ENCODE data around the gene TMEM106B. TPM values are rescaled to one million over a fixed set of nuclear protein-coding genes. Genes with fewer than 3 reads are reported as not detected.

TMEM106B gene
- total RNA-seq, 1 donor from 2014 or later, result 19.4 TPM

- peaks cover 2% of the 10 kb centered on the region for H3K9me3 Mint-ChIP-seq (ENCODE audit: unreplicated experiment)
- no peaks in the 10 kb centered on the region for H3K27me3 Mint-ChIP-seq (ENCODE audit: unreplicated experiment)
- H3K27ac Mint-ChIP-seq (ENCODE audit: unreplicated experiment), result no peak overlapping the region
- H3K4me1 Mint-ChIP-seq (ENCODE audit: low read depth, unreplicated experiment), result no peaks in the 10 kb centered on the region
- H3K36me3 Mint-ChIP-seq (ENCODE audit: unreplicated experiment), result peaks cover 6% of the 10 kb centered on the region
- H3K4me3 Mint-ChIP-seq (ENCODE audit: unreplicated experiment), result no peak overlapping the region
- no peak for DNase-seq
- TF ChIP-seq, protein P1, sequence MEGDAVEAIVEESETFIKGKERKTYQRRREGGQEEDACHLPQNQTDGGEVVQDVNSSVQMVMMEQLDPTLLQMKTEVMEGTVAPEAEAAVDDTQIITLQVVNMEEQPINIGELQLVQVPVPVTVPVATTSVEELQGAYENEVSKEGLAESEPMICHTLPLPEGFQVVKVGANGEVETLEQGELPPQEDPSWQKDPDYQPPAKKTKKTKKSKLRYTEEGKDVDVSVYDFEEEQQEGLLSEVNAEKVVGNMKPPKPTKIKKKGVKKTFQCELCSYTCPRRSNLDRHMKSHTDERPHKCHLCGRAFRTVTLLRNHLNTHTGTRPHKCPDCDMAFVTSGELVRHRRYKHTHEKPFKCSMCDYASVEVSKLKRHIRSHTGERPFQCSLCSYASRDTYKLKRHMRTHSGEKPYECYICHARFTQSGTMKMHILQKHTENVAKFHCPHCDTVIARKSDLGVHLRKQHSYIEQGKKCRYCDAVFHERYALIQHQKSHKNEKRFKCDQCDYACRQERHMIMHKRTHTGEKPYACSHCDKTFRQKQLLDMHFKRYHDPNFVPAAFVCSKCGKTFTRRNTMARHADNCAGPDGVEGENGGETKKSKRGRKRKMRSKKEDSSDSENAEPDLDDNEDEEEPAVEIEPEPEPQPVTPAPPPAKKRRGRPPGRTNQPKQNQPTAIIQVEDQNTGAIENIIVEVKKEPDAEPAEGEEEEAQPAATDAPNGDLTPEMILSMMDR (IDR thresholded peaks at IDR 0.05; ENCODE audit: partially characterized antibody, unreplicated experiment), result no peak
Observed at GRCh38 chr7:12289996-12290395, 78.9 kb downstream of the TMEM106B start.

GRCh38 chr7:12290761-12291160 is 79.7 kb downstream of the TMEM106B start:
- H3K36me3 Mint-ChIP-seq (ENCODE audit: unreplicated experiment), result peaks cover 6% of the 10 kb centered on the region
- no peaks in the 10 kb centered on the region for H3K27me3 Mint-ChIP-seq (ENCODE audit: unreplicated experiment)
- H3K4me3 Mint-ChIP-seq (ENCODE audit: unreplicated experiment), result no peak overlapping the region
- DNase-seq, result no peak
- H3K4me1 Mint-ChIP-seq (ENCODE audit: low read depth, unreplicated experiment), result no peaks in the 10 kb centered on the region
- peaks cover 2% of the 10 kb centered on the region for H3K9me3 Mint-ChIP-seq (ENCODE audit: unreplicated experiment)
- TF ChIP-seq, protein P1 (IDR thresholded peaks at IDR 0.05; ENCODE audit: partially characterized antibody, unreplicated experiment), result no peak
- no peak overlapping the region for H3K27ac Mint-ChIP-seq (ENCODE audit: unreplicated experiment)

DNA sequence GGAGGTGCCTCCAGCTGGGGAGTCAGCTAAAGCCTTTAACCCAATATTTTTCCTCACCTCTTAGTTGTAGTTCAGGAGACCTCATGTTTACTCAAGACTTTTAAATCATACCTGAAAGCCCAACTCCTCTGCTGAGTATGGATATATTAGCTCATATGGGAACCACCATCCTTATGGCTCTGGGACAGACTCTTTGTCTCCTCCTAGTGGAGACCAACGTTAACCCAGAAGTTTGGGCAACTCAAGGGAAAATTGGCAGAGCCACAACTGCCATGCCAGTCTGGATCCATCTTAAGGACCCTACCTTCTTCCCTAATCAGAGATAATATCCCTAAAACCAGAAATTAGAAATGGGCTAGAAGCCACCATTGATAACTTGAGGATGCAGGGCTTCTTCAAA is 80.8 kb downstream of the TMEM106B start:
- TF ChIP-seq, protein P1 (IDR thresholded peaks at IDR 0.05; ENCODE audit: partially characterized antibody, unreplicated experiment), result no peak
- H3K4me3 Mint-ChIP-seq (ENCODE audit: unreplicated experiment), result no peak overlapping the region
- peaks cover 6% of the 10 kb centered on the region for H3K36me3 Mint-ChIP-seq (ENCODE audit: unreplicated experiment)
- H3K9me3 Mint-ChIP-seq (ENCODE audit: unreplicated experiment), result peaks cover 2% of the 10 kb centered on the region
- no peaks in the 10 kb centered on the region for H3K27me3 Mint-ChIP-seq (ENCODE audit: unreplicated experiment)
- H3K27ac Mint-ChIP-seq (ENCODE audit: unreplicated experiment), result no peak overlapping the region
- no peaks in the 10 kb centered on the region for H3K4me1 Mint-ChIP-seq (ENCODE audit: low read depth, unreplicated experiment)
- no peak for DNase-seq

Other genes with a start within 250 kb of the TMEM106B start
- gene VWDE, start 192.6 kb downstream of the TMEM106B start, total RNA-seq (ENCODE audit: unreplicated experiment), result 12.4 TPM